GM21367 (cell line): ENCODE measurements around the gene PGAP2.
"Not testable (repeated sequence)": the region's sequence is repeated elsewhere in the genome, so short reads cannot be mapped to it uniquely, and the experiment has no call there.

Experiments
- ATAC-seq: cut with Tn5 transposase; IDR thresholded peaks from one replicate; pipeline ENCODE4 v1.9.1; 2021; ENCODE audit not compliant: unreplicated experiment

Gene PGAP2

GRCh38 chr11:3803726-3804495, 4.4 kb upstream of the PGAP2 start:
- ATAC-seq: no peak

- peak; percentile 72 for ATAC-seq
Observed at GRCh38 chr11:3808861-3809623, 682 bp downstream of the PGAP2 start.

GRCh38 chr11:3809624-3809928, 1.2 kb downstream of the PGAP2 start:
- no peak for ATAC-seq

- no peak for ATAC-seq
Observed at GRCh38 chr11:3810446-3810845, 2.1 kb downstream of the PGAP2 start.

GRCh38 chr11:3810951-3811350, 2.6 kb downstream of the PGAP2 start:
- no peak for ATAC-seq

GRCh38 chr11:3814832-3815231, 6.5 kb downstream of the PGAP2 start:
- not testable (repeated sequence) for ATAC-seq

- ATAC-seq: no peak
Observed at GRCh38 chr11:3815845-3816244, 7.5 kb downstream of the PGAP2 start.

- no peak for ATAC-seq
Observed at GRCh38 chr11:3816673-3817072, 8.3 kb downstream of the PGAP2 start.

GRCh38 chr11:3817181-3817800, 8.9 kb downstream of the PGAP2 start:
- no peak for ATAC-seq

- ATAC-seq: no peak
Observed at GRCh38 chr11:3820971-3821370, 12.6 kb downstream of the PGAP2 start.

GRCh38 chr11:3822312-3822711, 14.0 kb downstream of the PGAP2 start:
- no peak for ATAC-seq

- ATAC-seq: no peak
Observed at GRCh38 chr11:3823303-3823702, 14.9 kb downstream of the PGAP2 start.

- ATAC-seq: no peak
Observed at GRCh38 chr11:3823762-3824506, 15.6 kb downstream of the PGAP2 start.

- ATAC-seq: peak; percentile 80
Observed at GRCh38 chr11:3824714-3825472, 16.5 kb downstream of the PGAP2 start.

- no peak for ATAC-seq
Observed at GRCh38 chr11:3825473-3826154, 17.3 kb downstream of the PGAP2 start.

GRCh38 chr11:3826721-3827120, 18.4 kb downstream of the PGAP2 start:
- ATAC-seq: no peak

- ATAC-seq: no peak
Observed at GRCh38 chr11:3827434-3828186, 19.2 kb downstream of the PGAP2 start.

- no peak for ATAC-seq
Observed at GRCh38 chr11:3830088-3830487, 21.7 kb downstream of the PGAP2 start.

- ATAC-seq: no peak
Observed at GRCh38 chr11:3830730-3831129, 22.4 kb downstream of the PGAP2 start.
